Right forelimb (tissue), 1 donor: ENCODE measurements around the gene FUT9.
"Not testable (repeated sequence)": the region's sequence is repeated elsewhere in the genome, so short reads cannot be mapped to it uniquely, and the experiment has no call there.

ENCODE experiments used
- DNase-seq: peaks from one replicate; pipeline ENCODE4 v3.0.0-alpha.2; 2018

Gene FUT9

GRCh38 chr6:96194675-96195074 lies 178.9 kb downstream of the FUT9 start:
- no peak for DNase-seq

- no peak for DNase-seq
These were observed 179.5 kb downstream of the FUT9 start for GRCh38 chr6:96195272-96195671.

GRCh38 chr6:96196633-96197032 lies 180.9 kb downstream of the FUT9 start:
- no peak for DNase-seq

DNA sequence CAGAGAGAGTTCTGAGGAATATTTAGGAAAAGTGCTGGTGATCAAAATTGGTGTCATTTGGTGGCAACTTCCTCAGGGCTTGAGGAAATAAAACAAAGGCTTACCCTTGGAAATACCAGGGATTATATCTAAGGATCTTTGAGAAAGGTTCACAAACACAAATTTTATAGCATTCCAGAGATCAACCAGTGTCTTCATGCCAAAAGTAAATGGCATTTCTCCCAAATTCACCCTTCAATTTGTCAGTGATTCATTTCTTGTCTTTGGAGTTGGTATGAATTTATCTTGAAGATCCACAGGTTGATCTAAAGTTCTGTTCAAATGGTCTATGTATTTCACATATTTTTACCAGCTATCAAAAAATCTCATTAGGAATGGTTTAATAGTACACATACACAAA lies 181.5 kb downstream of the FUT9 start:
- DNase-seq, result no peak

DNA sequence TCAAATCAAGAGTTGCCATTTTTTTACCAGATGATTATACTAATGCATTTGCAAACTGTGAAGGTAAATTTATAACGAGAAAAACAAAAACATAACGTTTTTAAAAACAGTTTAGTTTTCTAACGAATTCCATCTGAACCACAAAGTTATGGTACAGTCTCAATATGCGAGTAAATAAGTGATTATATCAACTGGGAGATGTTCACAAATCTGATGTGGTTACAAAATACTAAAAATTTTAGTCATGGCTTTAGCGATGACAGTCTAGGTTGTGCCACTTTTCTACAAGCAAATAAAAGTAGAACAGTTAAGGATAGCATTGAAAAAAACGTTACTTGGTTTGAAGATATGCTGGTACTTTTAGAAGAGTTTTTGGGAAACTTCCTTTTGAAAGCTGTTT lies 186.8 kb downstream of the FUT9 start:
- DNase-seq, result no peak

GRCh38 chr6:96211341-96211740 lies 195.6 kb downstream of the FUT9 start:
- DNase-seq, result no peak

- no peak for DNase-seq
These were observed 196.3 kb downstream of the FUT9 start for GRCh38 chr6:96212066-96212465.

GRCh38 chr6:96213784-96214183 lies 198.0 kb downstream of the FUT9 start:
- no peak for DNase-seq

DNA sequence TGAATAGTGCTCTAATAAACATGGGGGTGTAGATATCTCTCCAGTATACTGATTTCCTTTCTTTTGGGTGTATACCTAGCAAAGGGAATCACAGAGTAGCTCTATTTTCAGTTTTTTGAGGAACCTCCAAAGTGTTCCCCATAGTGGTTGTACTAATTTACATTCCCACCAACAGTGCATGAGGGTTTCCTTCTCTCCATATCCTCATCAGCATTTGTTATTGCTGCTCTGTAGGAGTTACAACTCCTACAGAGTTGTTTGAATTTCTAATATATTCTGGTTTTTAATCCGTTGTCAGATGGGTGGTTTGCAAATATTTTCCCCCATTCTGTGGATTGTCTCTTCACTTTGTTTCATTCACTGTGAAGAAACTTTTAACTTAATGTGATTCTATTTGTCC lies 207.9 kb downstream of the FUT9 start:
- DNase-seq, result no peak

- no peak for DNase-seq
These were observed 211.4 kb downstream of the FUT9 start for GRCh38 chr6:96227135-96227534.

DNA sequence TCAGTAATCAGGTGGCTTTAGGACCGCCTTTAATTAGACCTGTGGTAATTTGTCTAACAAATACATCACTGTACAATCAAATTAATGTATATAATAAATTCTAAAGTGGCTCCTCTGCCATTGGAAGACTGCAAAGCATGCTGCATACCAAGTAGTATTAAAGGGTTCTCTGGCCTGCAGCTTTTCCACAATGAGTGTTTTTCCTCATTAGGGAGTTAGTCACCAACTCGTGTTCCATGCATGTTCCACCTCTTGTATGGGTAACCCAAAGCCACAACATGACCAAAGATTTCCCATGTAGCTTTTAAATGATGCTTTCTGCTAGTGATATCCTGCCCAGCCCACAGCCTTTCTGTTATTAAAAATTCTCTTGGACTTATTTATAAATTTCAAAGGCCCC lies 218.7 kb downstream of the FUT9 start:
- DNase-seq, result no peak

DNA sequence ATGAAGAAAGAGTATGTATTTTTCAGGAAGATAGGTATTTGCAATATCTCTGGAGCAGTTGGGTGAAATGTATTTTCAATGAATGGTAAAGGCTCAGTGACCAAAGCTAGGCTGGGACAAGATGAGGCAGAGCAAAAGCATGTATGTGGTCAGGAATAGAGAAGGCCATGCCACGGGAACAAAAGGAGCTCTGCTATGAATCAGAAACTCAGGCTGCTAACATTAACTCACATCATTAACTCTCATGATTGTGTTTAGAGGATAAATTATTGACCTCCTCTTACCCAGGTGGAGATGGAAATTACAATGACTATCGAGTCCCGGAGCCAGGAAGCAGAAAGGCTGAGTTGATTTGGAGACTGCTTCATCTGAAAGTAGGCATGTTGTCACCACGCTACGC lies 220.2 kb downstream of the FUT9 start:
- no peak for DNase-seq

DNA sequence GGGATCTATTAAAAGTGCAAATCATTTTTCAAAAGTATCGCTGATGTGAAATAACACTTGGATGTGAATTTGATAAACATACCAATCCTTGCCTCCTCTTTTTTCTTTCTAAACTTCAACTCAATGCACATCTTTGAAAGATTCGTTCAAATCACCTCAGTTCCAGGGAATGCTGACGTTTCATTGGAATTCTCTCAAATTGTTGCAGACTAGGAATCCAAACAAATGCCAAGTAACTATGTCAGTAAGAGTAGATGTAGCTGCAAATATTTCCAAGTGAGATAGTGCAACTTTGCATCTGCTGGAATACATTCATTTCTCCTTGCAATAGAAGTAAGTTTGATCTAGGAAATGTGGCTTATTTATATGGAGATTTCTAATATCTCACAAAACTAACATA lies 220.7 kb downstream of the FUT9 start:
- DNase-seq, result no peak

- no peak for DNase-seq
These were observed 222.0 kb downstream of the FUT9 start for GRCh38 chr6:96237638-96238347.

- no peak for DNase-seq
These were observed 230.8 kb downstream of the FUT9 start for GRCh38 chr6:96246563-96246962.

DNA sequence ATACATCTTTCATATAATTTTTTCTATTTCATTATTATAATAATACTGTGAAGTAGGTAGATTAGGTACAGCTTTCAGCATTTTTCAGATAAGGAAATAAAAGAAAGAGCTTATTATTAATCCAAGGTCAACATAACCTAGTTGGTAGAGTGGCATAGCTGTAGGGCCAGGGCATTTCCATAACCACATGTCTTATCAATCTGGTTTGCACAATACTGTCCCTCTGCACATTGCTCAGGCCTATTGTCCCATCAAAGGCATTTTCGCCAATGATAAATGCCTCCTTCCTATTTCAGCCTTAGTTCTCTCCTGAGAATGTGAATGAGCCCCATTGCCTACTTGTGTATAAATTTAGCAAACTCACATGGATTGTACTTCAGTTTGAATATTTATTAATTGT lies 234.0 kb downstream of the FUT9 start:
- no peak for DNase-seq

- DNase-seq, result no peak
These were observed 242.0 kb downstream of the FUT9 start for GRCh38 chr6:96257751-96258150.

GRCh38 chr6:96260787-96261430 lies 245.1 kb downstream of the FUT9 start:
- DNase-seq, result not testable (repeated sequence)
